HG03460 (cell line): ENCODE data around the gene CRYBB1.

Source experiments
- ATAC-seq: cut with Tn5 transposase; IDR thresholded peaks from one replicate; pipeline ENCODE4 v1.9.1; 2021; ENCODE audit not compliant: unreplicated experiment

The CRYBB1 gene

GRCh38 chr22:26610072-26610958, 7.5 kb downstream of the CRYBB1 start:
- peak; percentile 74 for ATAC-seq

GRCh38 chr22:26609287-26609686, 8.5 kb downstream of the CRYBB1 start:
- ATAC-seq: no peak

GRCh38 chr22:26608129-26608528, 9.7 kb downstream of the CRYBB1 start:
- ATAC-seq: no peak

GRCh38 chr22:26606611-26607010, 11.2 kb downstream of the CRYBB1 start:
- no peak for ATAC-seq

GRCh38 chr22:26604368-26604767, 13.5 kb downstream of the CRYBB1 start:
- no peak for ATAC-seq

- no peak for ATAC-seq
These were observed 15.7 kb downstream of the CRYBB1 start for GRCh38 chr22:26602127-26602526.

- no peak for ATAC-seq
These were observed 16.1 kb downstream of the CRYBB1 start for GRCh38 chr22:26601726-26602125.

- no peak for ATAC-seq
These were observed 18.3 kb downstream of the CRYBB1 start for GRCh38 chr22:26599505-26599904.

- no peak for ATAC-seq
These were observed 20.3 kb downstream of the CRYBB1 start for GRCh38 chr22:26597480-26597879.

GRCh38 chr22:26597026-26597425, 20.8 kb downstream of the CRYBB1 start:
- no peak for ATAC-seq

- ATAC-seq: no peak
These were observed 24.1 kb downstream of the CRYBB1 start for GRCh38 chr22:26593763-26594162.

- ATAC-seq: peak; percentile 55
These were observed 25.4 kb downstream of the CRYBB1 start for GRCh38 chr22:26592421-26592891.

GRCh38 chr22:26589845-26590736, 27.7 kb downstream of the CRYBB1 start, which contains the start of gene TPST2:
TSS of gene TPST2 (minus strand) at chr22:26590132. CDS start at chr22:26541630, 48,502 bp downstream.
- ATAC-seq: peak; percentile 48

GRCh38 chr22:26589367-26589844, 28.4 kb downstream of the CRYBB1 start:
- no peak for ATAC-seq

- no peak for ATAC-seq
These were observed 29.0 kb downstream of the CRYBB1 start for GRCh38 chr22:26588729-26589366.

GRCh38 chr22:26587991-26588613, 29.7 kb downstream of the CRYBB1 start:
- no peak for ATAC-seq

GRCh38 chr22:26586556-26587325, 31.1 kb downstream of the CRYBB1 start:
- ATAC-seq: no peak

- ATAC-seq: no peak
These were observed 32.6 kb downstream of the CRYBB1 start for GRCh38 chr22:26585104-26585790.

- no peak for ATAC-seq
These were observed 33.8 kb downstream of the CRYBB1 start for GRCh38 chr22:26584010-26584409.
